HG03039 (cell line): ENCODE data around the gene UNC45A.
A peak's percentile ranks its signal among the peaks of the same experiment; 100 is the strongest.

ENCODE experiments used
- ATAC-seq: cut with Tn5 transposase; IDR thresholded peaks from one replicate; pipeline ENCODE4 v1.9.1; 2021; ENCODE audit warnings: mild to moderate bottlenecking, moderate library complexity; ENCODE audit not compliant: unreplicated experiment

Gene UNC45A

GRCh38 chr15:90959028-90959595 lies 24.0 kb downstream of the UNC45A start:
- no peak for ATAC-seq

- no peak for ATAC-seq
Observed at GRCh38 chr15:90959894-90960293, 24.8 kb downstream of the UNC45A start.

GRCh38 chr15:90960298-90961091 lies 25.4 kb downstream of the UNC45A start:
- ATAC-seq = no peak

GRCh38 chr15:90962021-90962420 lies 26.9 kb downstream of the UNC45A start:
- no peak for ATAC-seq

GRCh38 chr15:90966262-90966661 lies 31.2 kb downstream of the UNC45A start:
- ATAC-seq = no peak

GRCh38 chr15:90967206-90967605 lies 32.1 kb downstream of the UNC45A start:
- no peak for ATAC-seq

GRCh38 chr15:90968434-90968833 lies 33.3 kb downstream of the UNC45A start:
- ATAC-seq = no peak

GRCh38 chr15:90970274-90970673 lies 35.2 kb downstream of the UNC45A start:
- ATAC-seq = no peak

GRCh38 chr15:90972133-90972532 lies 37.0 kb downstream of the UNC45A start:
- ATAC-seq = no peak

- ATAC-seq = no peak
Observed at GRCh38 chr15:90974216-90974615, 39.1 kb downstream of the UNC45A start.

- ATAC-seq = no peak
Observed at GRCh38 chr15:90979582-90979981, 44.5 kb downstream of the UNC45A start.

- peak; percentile 59 for ATAC-seq
Observed at GRCh38 chr15:90981681-90982080, 46.6 kb downstream of the UNC45A start.

- peak; percentile 30 for ATAC-seq
Observed at GRCh38 chr15:90982135-90982534, 47.0 kb downstream of the UNC45A start.

- no peak for ATAC-seq
Observed at GRCh38 chr15:90986790-90987507, 51.9 kb downstream of the UNC45A start.

- ATAC-seq = no peak
Observed at GRCh38 chr15:90987561-90988141, 52.6 kb downstream of the UNC45A start.

- ATAC-seq = no peak
Observed at GRCh38 chr15:90988296-90988695, 53.2 kb downstream of the UNC45A start.

GRCh38 chr15:90989040-90989768 lies 54.1 kb downstream of the UNC45A start:
- no peak for ATAC-seq

- no peak for ATAC-seq
Observed at GRCh38 chr15:90990446-90990845, 55.4 kb downstream of the UNC45A start.

GRCh38 chr15:90991587-90992285 lies 56.7 kb downstream of the UNC45A start:
- ATAC-seq = no peak

- ATAC-seq = peak; percentile 11
Observed at GRCh38 chr15:90994059-90994416, 59.0 kb downstream of the UNC45A start.
